ENCODE results near the gene SOST.

Gene SOST

GRCh38 chr17:43740541-43740940 is 18.1 kb downstream of the SOST start:
- no peak for DNase-seq

- DNase-seq: no peak
Measured at GRCh38 chr17:43737722-43738121, 20.9 kb downstream of the SOST start.

- DNase-seq: no peak
Measured at GRCh38 chr17:43736389-43736788, 22.2 kb downstream of the SOST start.

GRCh38 chr17:43734376-43734775 is 24.2 kb downstream of the SOST start:
- DNase-seq: no peak

- no peak for DNase-seq
Measured at GRCh38 chr17:43733956-43734355, 24.6 kb downstream of the SOST start.

DNA sequence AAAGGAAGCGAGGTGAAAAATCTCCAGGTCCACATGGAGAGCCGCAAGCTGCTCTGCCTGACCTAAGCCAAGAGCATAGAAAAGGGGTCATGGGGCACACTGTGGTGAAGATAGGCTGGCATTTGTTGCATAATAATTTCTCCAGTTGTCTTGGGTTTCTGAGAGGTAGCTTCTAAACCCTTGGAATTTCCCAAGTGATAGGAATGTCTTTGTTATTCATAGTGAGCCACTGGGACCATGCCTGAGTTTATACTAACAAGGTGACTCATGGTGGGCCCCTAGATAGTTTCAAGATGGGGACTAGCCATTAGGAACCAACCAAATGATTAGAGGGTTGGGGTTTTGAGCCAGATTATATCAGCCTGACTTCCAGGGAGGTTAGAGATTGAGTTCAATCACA is 25.6 kb downstream of the SOST start:
- no peak for DNase-seq

DNA sequence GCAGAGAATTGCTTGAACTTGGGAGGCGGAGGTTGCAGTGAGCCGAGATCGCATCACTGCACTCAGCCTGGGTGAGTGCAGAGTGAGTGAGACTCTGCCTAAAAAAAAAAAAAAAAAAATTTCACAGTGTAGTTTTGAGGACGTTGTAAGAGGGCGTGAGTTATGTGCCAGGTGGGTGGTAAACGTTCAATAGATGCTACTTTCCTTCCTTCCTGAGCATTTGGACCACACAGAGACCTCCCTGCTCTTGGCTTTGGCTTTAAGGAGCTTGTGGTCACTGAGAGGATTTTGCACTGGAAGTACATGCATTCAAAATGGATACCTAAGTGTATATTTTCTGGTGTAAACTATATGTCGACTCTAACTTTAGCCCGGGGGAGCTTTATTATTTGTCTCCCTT is 30.5 kb downstream of the SOST start:
- DNase-seq: no peak

GRCh38 chr17:43723697-43724359 is 34.8 kb downstream of the SOST start:
- no peak for DNase-seq

GRCh38 chr17:43722870-43723665 is 35.5 kb downstream of the SOST start:
- DNase-seq: no peak

DNA sequence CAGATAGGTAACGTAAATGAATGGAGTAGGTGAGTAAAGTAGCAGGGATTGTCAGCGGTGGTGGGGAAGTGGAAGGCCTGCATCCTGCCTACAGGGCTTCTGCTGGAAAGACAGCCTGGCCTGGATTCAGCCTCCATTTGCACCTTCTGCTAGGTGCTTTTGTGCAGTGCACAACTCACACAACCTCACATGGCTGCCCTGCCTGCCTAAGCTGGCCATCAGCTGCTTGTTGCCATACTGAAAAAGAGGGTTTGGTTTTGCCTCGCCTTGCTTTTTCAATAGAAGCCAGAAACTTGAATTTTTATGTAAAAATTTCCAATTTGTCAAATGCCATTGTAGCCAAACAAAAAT is 36.3 kb downstream of the SOST start:
- no peak for DNase-seq

- no peak for DNase-seq
Measured at GRCh38 chr17:43721537-43722268, 36.9 kb downstream of the SOST start.

- peak; percentile 91 for DNase-seq
Measured at GRCh38 chr17:43720311-43721060, 38.1 kb downstream of the SOST start.

DNA sequence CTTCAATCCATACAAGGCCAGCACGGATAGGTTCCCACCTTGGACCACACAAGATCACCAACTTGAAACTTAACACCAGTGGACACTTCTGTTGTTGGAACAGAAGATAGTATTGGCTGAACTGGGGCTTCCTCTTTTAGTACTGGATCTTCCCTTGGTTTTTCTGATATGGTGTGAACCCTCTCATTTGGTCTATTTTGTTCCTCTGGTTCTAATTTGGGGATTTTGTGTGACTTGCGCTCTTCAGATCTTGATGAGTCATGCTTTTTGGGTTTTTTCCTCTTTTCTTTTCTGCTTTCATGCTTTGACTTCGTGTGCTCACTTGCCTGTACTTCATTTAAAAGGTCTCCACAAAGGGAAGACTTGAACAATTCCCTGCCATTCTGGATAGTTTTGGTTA is 39.0 kb downstream of the SOST start:
- DNase-seq: no peak

DNA sequence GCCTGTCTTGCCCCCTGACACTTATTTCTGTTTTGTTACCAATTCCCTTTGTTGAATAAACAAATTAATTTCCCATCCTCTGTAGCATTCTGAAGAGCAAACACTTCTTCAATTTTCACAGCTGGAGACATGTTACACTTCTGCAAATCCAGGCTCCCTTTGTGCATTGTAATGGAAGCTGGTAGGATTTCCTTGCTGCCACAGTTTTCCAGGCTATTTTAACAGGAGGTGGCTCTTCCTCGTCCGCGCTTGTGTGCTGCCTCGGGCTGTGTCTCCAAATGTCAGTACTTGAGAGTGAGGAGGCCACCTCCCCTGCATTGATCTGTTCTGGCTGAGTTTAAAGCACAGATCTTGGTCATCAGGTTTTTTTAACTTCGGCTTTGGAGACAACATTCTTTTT is 40.0 kb downstream of the SOST start:
- no peak for DNase-seq

DNA sequence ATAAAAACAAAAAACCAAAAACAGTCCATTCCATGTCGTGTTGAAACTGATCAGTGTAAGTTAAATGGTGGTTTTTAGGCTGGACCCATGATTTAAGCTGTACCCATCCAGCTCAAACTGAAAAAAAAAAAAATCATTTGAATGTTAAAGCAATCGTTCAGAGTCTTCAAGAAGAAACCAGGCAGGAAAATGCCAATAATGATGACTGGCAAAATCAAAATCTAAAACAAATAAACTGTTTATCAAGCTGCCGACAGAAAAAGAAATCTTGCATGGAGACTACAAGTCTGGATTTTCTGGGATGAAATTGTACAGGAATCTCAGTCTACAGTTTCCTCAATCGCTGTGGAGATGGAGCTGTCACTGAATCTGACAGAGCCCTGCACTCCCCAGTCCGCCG is 40.7 kb downstream of the SOST start:
- no peak for DNase-seq

DNA sequence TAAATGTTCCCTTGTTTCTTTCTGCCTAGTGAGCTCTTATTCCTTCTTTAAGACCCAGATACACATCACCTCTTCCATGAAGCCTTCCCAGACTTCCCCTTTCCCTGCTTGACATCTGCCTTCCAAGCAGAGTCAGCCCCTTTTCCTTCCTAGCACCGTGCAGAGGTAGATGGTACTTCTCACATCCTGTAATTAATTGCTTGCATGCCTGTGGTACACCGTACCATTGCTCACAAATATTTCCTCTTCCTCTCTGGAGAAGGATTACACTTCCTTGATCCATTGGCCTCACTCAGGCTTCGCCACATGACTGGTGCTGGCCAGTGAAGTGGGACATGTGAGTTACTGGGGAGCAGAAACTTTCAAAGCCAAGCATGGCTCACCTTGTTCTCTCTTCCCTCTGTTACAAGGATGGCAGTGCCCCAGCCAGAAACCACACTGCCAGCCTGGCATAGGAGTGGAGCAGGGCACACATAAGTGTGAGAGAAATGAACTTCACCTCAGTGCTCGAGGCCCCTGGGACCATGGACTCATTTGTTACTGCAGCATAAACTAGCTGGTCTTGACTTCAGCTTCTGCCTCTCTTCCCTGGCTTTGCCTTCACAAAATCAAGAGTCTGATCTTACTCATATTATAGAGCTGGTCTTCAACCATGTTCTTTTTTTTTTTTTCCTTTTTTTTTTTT is 44.0 kb downstream of the SOST start:
- DNase-seq: no peak

- peak; percentile 63 for DNase-seq
Measured at GRCh38 chr17:43713494-43714162, 45.0 kb downstream of the SOST start.

DNA sequence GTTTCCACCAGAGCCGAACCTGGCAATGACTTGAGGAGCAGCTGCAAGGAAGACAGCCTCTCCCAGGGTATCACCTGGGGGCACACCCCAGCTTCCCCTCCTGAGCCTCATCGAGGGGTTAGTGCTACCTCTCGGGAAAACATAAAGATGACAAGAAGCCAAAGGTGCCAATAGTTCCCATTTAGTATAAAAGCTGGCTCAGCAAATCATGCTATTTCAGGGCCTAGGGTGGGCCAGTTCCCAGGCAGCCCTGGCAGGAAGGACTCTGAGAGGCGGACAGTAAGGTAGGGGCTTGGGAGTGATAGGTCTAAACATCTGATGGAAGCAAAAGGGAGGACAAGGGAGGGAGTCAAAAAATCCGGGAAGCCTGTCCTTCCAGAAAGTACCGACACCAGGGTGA is 46.2 kb downstream of the SOST start:
- DNase-seq: no peak

DNA sequence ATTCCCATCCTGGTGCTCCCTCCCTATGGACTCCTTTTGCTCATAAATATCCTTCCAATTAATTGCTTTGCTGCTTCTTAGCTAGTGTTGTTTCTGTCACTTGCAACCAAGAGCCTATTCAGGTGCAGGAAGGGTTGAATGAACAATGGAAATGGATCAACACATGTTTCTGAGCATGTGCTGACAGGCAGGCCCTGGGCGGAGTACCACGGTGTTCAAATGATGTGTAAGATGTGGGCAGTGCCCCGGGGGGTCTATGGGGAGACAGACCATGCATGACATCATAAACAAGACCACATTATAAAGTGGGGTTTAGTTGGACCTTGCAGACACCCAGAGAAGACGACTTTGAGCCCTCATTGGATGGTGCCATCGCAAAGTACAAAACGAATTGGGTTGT is 48.5 kb downstream of the SOST start:
- DNase-seq: no peak

- DNase-seq: no peak
Measured at GRCh38 chr17:43709210-43709609, 49.4 kb downstream of the SOST start.

GRCh38 chr17:43707184-43707583 is 51.4 kb downstream of the SOST start:
- DNase-seq: no peak

- no peak for DNase-seq
Measured at GRCh38 chr17:43706235-43706634, 52.4 kb downstream of the SOST start.

Data from activated CD8-positive, alpha-beta memory T cell treated with anti-CD3 and anti-CD28 coated beads for 24 hours (primary cell).